Large intestine (tissue), 3 donors: Measurements from ENCODE around the gene BDKRB2. TPM values are rescaled to one million over a fixed set of nuclear protein-coding genes. Genes with fewer than 3 reads are reported as not detected.

Experiments
- DNase-seq, 2 donors: peaks; one replicate each; pipeline versions ENCODE4 v3.0.0 to v3.0.0-alpha.2; 2013
- H3K27ac ChIP-seq: one replicate; pipeline ENCODE4 v1.5.1; 2013; ENCODE audit warnings: low read length
- H3K27me3 ChIP-seq: 2 replicates; pipeline ENCODE4 v1.6.1; 2013; ENCODE audit warnings: low read length; ENCODE audit not compliant: control insufficient read depth, insufficient read depth
- H3K36me3 ChIP-seq: 2 replicates; pipeline ENCODE4 v1.6.1; 2013; ENCODE audit warnings: low read length; ENCODE audit not compliant: control insufficient read depth, insufficient read depth
- H3K4me1 ChIP-seq: one replicate; pipeline ENCODE4 v1.6.1; 2013; ENCODE audit warnings: low read length; ENCODE audit not compliant: control insufficient read depth, insufficient read depth
- H3K4me3 ChIP-seq: one replicate; pipeline ENCODE4 v1.5.1; 2013; ENCODE audit warnings: low read length
- H3K9me3 ChIP-seq: one replicate; pipeline ENCODE4 v1.6.1; 2013; ENCODE audit warnings: mild to moderate bottlenecking, low read depth, low read length, moderate library complexity; ENCODE audit not compliant: control insufficient read depth
- WGBS: methylation state at CpG from one replicate; pipeline ENCODE4 v1.1.5; 2013; ENCODE audit warnings: low lambda C conversion rate; ENCODE audit not compliant: insufficient coverage; 5-methylcytosine and 5-hydroxymethylcytosine counted together
- polyA plus RNA-seq: library from polyadenylated mRNA; unstranded; fragments of 120-200 nt; gene quantifications from one replicate; pipeline ENCODE4 v1.2.1, GENCODE V29; 2013

The BDKRB2 gene
- polyA plus RNA-seq, 1 donor = 9.1 TPM

- H3K4me1 ChIP-seq = no peaks in the 10 kb centered on the region
- H3K4me3 ChIP-seq = no peak overlapping the region
- H3K27ac ChIP-seq = no peak overlapping the region
- peaks cover 37% of the 10 kb centered on the region for H3K36me3 ChIP-seq
- no peaks in the 10 kb centered on the region for H3K27me3 ChIP-seq
- H3K9me3 ChIP-seq = no peaks in the 10 kb centered on the region
- WGBS = 100% methylated on average over 1 of the region's 9 CpGs
- no peak for DNase-seq
Observed at GRCh38 chr14:96284008-96284407, 79.4 kb downstream of the BDKRB2 start.

DNA sequence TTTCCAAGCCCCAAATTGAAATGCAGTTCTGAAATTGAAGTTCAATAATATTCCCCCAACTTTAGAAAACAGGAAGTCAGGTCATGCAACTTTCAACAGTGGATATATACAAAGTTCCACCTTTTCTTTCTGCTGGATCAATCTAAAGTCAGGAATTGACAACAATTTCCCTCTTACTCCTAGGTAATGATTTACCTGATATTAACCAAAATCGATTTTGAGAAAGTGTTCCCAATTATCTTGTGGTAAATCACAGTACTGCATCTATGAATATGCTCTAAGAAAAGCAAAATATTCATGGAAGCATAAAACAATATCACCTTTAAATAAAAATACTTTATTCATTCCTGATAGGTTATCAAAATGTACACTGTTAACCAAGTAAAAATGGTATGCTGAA is 79.8 kb downstream of the BDKRB2 start:
- Histone ChIP-seq H3K4me1 (no peaks in the 10 kb centered on the region), H3K27ac (no peak overlapping the region), H3K36me3 (peaks cover 42% of the 10 kb centered on the region), H3K4me3 (no peak overlapping the region), H3K27me3 (no peaks in the 10 kb centered on the region), H3K9me3 (no peaks in the 10 kb centered on the region)
- WGBS = 43% methylated on average over 1 of the region's 1 CpG
- no peak for DNase-seq

- H3K36me3 ChIP-seq = peaks cover 47% of the 10 kb centered on the region
- WGBS = 49% methylated on average over 8 of the region's 17 CpGs
- no peak overlapping the region for H3K27ac ChIP-seq
- no peaks in the 10 kb centered on the region for H3K4me1 ChIP-seq
- no peaks in the 10 kb centered on the region for H3K9me3 ChIP-seq
- no peak for DNase-seq
- H3K27me3 ChIP-seq = no peaks in the 10 kb centered on the region
- H3K4me3 ChIP-seq = no peak overlapping the region
Observed at GRCh38 chr14:96285667-96286066, 81.0 kb downstream of the BDKRB2 start.

- H3K4me3 ChIP-seq = no peak overlapping the region
- no peak for DNase-seq
- no peak overlapping the region for H3K27ac ChIP-seq
- no CpG with 5 or more reads among the region's 1 CpG for WGBS
- H3K9me3 ChIP-seq = no peaks in the 10 kb centered on the region
- peaks cover 48% of the 10 kb centered on the region for H3K36me3 ChIP-seq
- H3K4me1 ChIP-seq = no peaks in the 10 kb centered on the region
- no peaks in the 10 kb centered on the region for H3K27me3 ChIP-seq
Observed at GRCh38 chr14:96286251-96286650, 81.6 kb downstream of the BDKRB2 start.

DNA sequence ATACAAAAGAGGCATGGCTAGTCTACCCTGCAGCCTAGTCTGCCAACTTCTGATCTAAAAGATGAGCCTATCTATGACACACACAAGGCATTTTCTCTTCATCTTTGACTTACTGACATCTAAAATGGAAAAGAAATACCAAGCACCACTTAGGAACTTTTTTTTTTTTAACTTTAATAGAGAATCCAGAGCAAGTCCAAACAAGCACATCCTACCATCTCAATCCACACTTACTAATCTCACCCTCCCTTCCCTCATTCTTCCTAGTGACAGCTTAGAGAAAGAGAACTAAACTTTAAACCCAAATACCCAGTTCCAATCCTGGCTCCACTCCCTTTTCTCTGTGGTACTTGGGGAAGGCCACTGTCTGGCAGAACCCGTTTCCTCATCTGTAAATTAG is 83.2 kb downstream of the BDKRB2 start:
- H3K27me3 ChIP-seq = no peaks in the 10 kb centered on the region
- WGBS = no CpG with 5 or more reads among the region's 1 CpG
- H3K36me3 ChIP-seq = peaks cover 45% of the 10 kb centered on the region

More for the DNA sequence above, 83.2 kb downstream of the BDKRB2 start:
- Histone ChIP-seq H3K9me3 (no peaks in the 10 kb centered on the region), H3K4me3 (no peak overlapping the region), H3K4me1 (no peaks in the 10 kb centered on the region), H3K27ac (no peak overlapping the region)
- no peak for DNase-seq

Other genes with a start within 250 kb of the BDKRB2 start
- 20.0 TPM for gene C14orf132, start 165.5 kb upstream of the BDKRB2 start, polyA plus RNA-seq
- gene BDKRB1, start 51.4 kb downstream of the BDKRB2 start, polyA plus RNA-seq = 5.4 TPM
- gene ATG2B, start 158.5 kb downstream of the BDKRB2 start, polyA plus RNA-seq = 29.1 TPM
- 39.6 TPM for gene GSKIP, start 158.7 kb downstream of the BDKRB2 start, polyA plus RNA-seq
- gene AK7, start 187.3 kb downstream of the BDKRB2 start, polyA plus RNA-seq = 1.8 TPM